ENCODE results near the gene HECTD3.

- TF ChIP-seq GATA3 (IDR thresholded peaks at IDR 0.05; ENCODE audit: low read depth, low read length) (no peak), GATA2 (IDR thresholded peaks at IDR 0.05; ENCODE audit: low read depth, low read length) (no peak)
Measured at GRCh38 chr1:45059829-45060228, 48.7 kb upstream of the HECTD3 start.
